ENCODE results near the gene USP28.
"Not testable (repeated sequence)": the region's sequence is repeated elsewhere in the genome, so short reads cannot be mapped to it uniquely, and the experiment has no call there.

USP28 gene

GRCh38 chr11:113879446-113879845 lies 4.1 kb upstream of the USP28 start:
- DNase-seq: not testable (repeated sequence)

- DNase-seq: no peak
These were observed 2.3 kb upstream of the USP28 start for GRCh38 chr11:113877670-113878055.

GRCh38 chr11:113876798-113877669 lies 1.7 kb upstream of the USP28 start:
- DNase-seq: no peak

GRCh38 chr11:113876074-113876797 lies 864 bp upstream of the USP28 start:
- peak in 2 of 58 donors; percentile 2 to 13 for DNase-seq

- DNase-seq: peak in 3 of 58 donors; percentile 0 to 63 (median 43)
These were observed 665 bp downstream of the USP28 start for GRCh38 chr11:113874581-113875233.

GRCh38 chr11:113874096-113874495 lies 1.3 kb downstream of the USP28 start:
- no peak for DNase-seq

GRCh38 chr11:113873236-113873626 lies 2.1 kb downstream of the USP28 start:
- DNase-seq: peak in 2 of 58 donors; percentile 12 to 14

- no peak for DNase-seq
These were observed 4.0 kb downstream of the USP28 start for GRCh38 chr11:113871336-113871735.

- no peak for DNase-seq
These were observed 7.4 kb downstream of the USP28 start for GRCh38 chr11:113867843-113868503.

- no peak for DNase-seq
These were observed 9.5 kb downstream of the USP28 start for GRCh38 chr11:113865873-113866272.

GRCh38 chr11:113864410-113864809 lies 11.0 kb downstream of the USP28 start:
- no peak for DNase-seq

- no peak for DNase-seq
These were observed 12.9 kb downstream of the USP28 start for GRCh38 chr11:113862435-113862834.

GRCh38 chr11:113859665-113860064 lies 15.7 kb downstream of the USP28 start:
- no peak for DNase-seq

GRCh38 chr11:113856966-113857759 lies 18.2 kb downstream of the USP28 start:
- no peak for DNase-seq

GRCh38 chr11:113855803-113856202 lies 19.6 kb downstream of the USP28 start:
- DNase-seq: no peak

GRCh38 chr11:113850188-113850587 lies 25.2 kb downstream of the USP28 start:
- no peak for DNase-seq

- no peak for DNase-seq
These were observed 25.7 kb downstream of the USP28 start for GRCh38 chr11:113849713-113850112.

GRCh38 chr11:113847580-113847979 lies 27.8 kb downstream of the USP28 start:
- DNase-seq: no peak

- no peak for DNase-seq
These were observed 28.3 kb downstream of the USP28 start for GRCh38 chr11:113847111-113847510.

- no peak for DNase-seq
These were observed 33.7 kb downstream of the USP28 start for GRCh38 chr11:113841691-113842090.

Data from anterior cingulate cortex (tissue), 58 donors.